Loucy (cell line): ENCODE data around the gene CDK5.

Experiments
- H2AFZ ChIP-seq: fragments of 200-600 bp; sonication (generic); 2 replicates; pipeline ENCODE4 v1.6.0; 2016; ENCODE audit warnings: antibody characterized with exemption, mild to moderate bottlenecking, low read length, moderate library complexity
- H3F3A ChIP-seq: fragments of 200-600 bp; 2 replicates; pipeline ENCODE4 v1.6.0; 2016; ENCODE audit warnings: antibody characterized with exemption, low read depth, mild to moderate bottlenecking
- H3K27me3 ChIP-seq: fragments of 200-600 bp; sonication (generic); 2 replicates; pipeline ENCODE4 v1.6.1; 2014; ENCODE audit warnings: low read length, mild to moderate bottlenecking; ENCODE audit not compliant: insufficient read depth, poor library complexity, severe bottlenecking
- H3K36me3 ChIP-seq: fragments of 200-600 bp; sonication (generic); 2 replicates; pipeline ENCODE4 v1.6.1; 2016; ENCODE audit warnings: low read length; ENCODE audit not compliant: insufficient read depth
- H3K4me1 ChIP-seq: fragments of 200-600 bp; sonication (generic); 2 replicates; pipeline ENCODE4 v1.5.1; 2014; ENCODE audit warnings: low read length, mild to moderate bottlenecking; ENCODE audit not compliant: insufficient read depth, poor library complexity, severe bottlenecking
- H3K4me2 ChIP-seq: fragments of 200-600 bp; sonication (generic); 2 replicates; pipeline ENCODE4 v1.6.0; 2014; ENCODE audit warnings: antibody characterized with exemption, low read length, low read depth, mild to moderate bottlenecking; ENCODE audit not compliant: poor library complexity, severe bottlenecking
- H3K4me3 ChIP-seq: fragments of 200-600 bp; sonication (generic); 2 replicates; pipeline ENCODE4 v1.5.1; 2014; ENCODE audit warnings: low read length, mild to moderate bottlenecking, mixed read lengths; ENCODE audit not compliant: poor library complexity, severe bottlenecking
- H3K79me2 ChIP-seq: fragments of 200-600 bp; sonication (generic); 2 replicates; pipeline ENCODE4 v1.6.1; 2014; ENCODE audit warnings: low read length; ENCODE audit not compliant: insufficient read depth
- H3K9ac ChIP-seq: fragments of 200-600 bp; sonication (generic); 2 replicates; pipeline ENCODE4 v1.6.0; 2014; ENCODE audit warnings: mild to moderate bottlenecking, low read depth, low read length, moderate library complexity; ENCODE audit not compliant: poor library complexity, severe bottlenecking
- H3K9me2 ChIP-seq: fragments of 200-600 bp; sonication (generic); replicated peaks from 2 replicates; pipeline ENCODE4 v1.6.1; 2016; ENCODE audit warnings: low read depth, low read length, mixed read lengths
- H3K9me3 ChIP-seq: fragments of 200-600 bp; sonication (generic); 2 replicates; pipeline ENCODE4 v1.6.1; 2014; ENCODE audit warnings: mild to moderate bottlenecking, antibody characterized with exemption, low read length, low read depth; ENCODE audit not compliant: insufficient read depth
- H4K20me1 ChIP-seq: fragments of 200-600 bp; sonication (generic); 2 replicates; pipeline ENCODE4 v1.6.0; 2014; ENCODE audit warnings: antibody characterized with exemption, low read length, mild to moderate bottlenecking; ENCODE audit not compliant: insufficient read depth, poor library complexity, severe bottlenecking
- EZH2phosphoT487 ChIP-seq: fragments of 200-600 bp; IDR thresholded peaks from 2 replicates; pipeline ENCODE4 v1.6.1; 2018; ENCODE audit warnings: antibody characterized with exemption, mild to moderate bottlenecking, moderate library complexity, borderline replicate concordance
- TF ChIP-seq, protein P1 (sequence below): fragments of 200-600 bp; sonication (generic); conservative IDR thresholded peaks from 2 replicates; pipeline ENCODE4 v1.5.1; 2014; ENCODE audit warnings: mild to moderate bottlenecking, antibody characterized with exemption, low read length

CDK5 gene

DNA sequence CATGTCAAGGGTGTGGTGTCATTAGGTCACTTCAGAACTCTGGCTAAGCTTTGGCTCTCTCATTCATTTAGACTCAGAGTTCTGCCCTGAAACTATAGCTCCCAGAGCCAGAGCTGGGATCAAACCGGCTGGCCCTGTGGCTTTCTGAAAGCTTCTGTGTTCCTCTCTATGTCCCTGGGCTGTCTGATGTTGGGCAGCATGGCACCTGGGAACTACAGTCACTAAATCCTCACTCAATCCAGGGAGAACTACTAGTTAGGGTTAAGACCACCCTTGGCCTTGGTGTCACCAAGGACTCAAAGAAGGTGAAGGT lies 46.6 kb downstream of the CDK5 start:
- no peak for TF ChIP-seq EZH2phosphoT487
- TF ChIP-seq, protein P1, sequence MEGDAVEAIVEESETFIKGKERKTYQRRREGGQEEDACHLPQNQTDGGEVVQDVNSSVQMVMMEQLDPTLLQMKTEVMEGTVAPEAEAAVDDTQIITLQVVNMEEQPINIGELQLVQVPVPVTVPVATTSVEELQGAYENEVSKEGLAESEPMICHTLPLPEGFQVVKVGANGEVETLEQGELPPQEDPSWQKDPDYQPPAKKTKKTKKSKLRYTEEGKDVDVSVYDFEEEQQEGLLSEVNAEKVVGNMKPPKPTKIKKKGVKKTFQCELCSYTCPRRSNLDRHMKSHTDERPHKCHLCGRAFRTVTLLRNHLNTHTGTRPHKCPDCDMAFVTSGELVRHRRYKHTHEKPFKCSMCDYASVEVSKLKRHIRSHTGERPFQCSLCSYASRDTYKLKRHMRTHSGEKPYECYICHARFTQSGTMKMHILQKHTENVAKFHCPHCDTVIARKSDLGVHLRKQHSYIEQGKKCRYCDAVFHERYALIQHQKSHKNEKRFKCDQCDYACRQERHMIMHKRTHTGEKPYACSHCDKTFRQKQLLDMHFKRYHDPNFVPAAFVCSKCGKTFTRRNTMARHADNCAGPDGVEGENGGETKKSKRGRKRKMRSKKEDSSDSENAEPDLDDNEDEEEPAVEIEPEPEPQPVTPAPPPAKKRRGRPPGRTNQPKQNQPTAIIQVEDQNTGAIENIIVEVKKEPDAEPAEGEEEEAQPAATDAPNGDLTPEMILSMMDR: no peak
- Histone ChIP-seq H3F3A (no peaks in the 10 kb centered on the region), H3K4me2 (no peak overlapping the region), H3K4me1 (peaks cover 46% of the 10 kb centered on the region), H3K9me3 (no peaks in the 10 kb centered on the region), H3K27me3 (no peaks in the 10 kb centered on the region), H3K9ac (no peak overlapping the region), H2AFZ (no peak overlapping the region), H4K20me1 (no peaks in the 10 kb centered on the region), H3K36me3 (no peaks in the 10 kb centered on the region), H3K9me2 (no peaks in the 10 kb centered on the region), H3K4me3 (no peak overlapping the region), H3K79me2 (no peaks in the 10 kb centered on the region)

DNA sequence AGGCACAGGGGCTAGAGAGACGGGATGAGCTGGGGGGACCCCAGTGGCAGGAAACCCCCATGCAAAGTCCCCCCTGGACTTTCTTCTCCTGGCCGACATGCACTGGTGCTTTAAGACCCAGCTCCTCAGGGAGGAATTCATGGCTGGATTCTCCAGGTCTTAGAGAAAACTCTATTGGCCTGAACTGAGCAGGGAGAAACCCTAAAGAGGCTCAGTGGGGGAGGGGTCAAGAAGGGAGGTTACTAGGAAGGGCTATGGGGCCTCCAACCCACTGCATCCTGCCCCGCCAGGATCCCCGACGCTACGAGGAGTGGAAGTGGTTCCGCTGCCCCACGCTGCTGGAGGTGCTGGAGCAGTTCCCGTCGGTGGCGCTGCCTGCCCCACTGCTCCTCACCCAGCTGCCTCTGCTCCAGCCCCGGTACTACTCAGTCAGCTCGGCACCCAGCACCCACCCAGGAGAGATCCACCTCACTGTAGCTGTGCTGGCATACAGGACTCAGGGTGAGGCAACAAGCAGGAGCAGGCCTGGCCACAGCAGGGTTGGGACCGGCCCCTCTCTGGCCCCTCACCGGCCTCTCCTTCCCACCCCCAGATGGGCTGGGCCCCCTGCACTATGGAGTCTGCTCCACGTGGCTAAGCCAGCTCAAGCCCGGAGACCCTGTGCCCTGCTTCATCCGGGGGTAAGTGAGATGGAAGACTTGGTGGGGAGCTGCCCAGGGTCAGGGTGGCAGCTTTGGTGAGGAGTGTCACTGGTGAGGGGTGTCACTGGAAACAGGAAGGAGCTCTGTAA lies 47.2 kb downstream of the CDK5 start:
- Histone ChIP-seq H3K36me3 (no peaks in the 10 kb centered on the region), H2AFZ (no peak overlapping the region), H3K4me1 (peaks cover 46% of the 10 kb centered on the region), H3K27me3 (no peaks in the 10 kb centered on the region), H3K9me3 (no peaks in the 10 kb centered on the region), H3K9ac (no peak overlapping the region), H3K4me3 (no peak overlapping the region), H4K20me1 (no peaks in the 10 kb centered on the region), H3K9me2 (no peaks in the 10 kb centered on the region), H3K79me2 (no peaks in the 10 kb centered on the region), H3K4me2 (no peak overlapping the region), H3F3A (no peaks in the 10 kb centered on the region)
- TF ChIP-seq, protein P1: no peak
- no peak for TF ChIP-seq EZH2phosphoT487

DNA sequence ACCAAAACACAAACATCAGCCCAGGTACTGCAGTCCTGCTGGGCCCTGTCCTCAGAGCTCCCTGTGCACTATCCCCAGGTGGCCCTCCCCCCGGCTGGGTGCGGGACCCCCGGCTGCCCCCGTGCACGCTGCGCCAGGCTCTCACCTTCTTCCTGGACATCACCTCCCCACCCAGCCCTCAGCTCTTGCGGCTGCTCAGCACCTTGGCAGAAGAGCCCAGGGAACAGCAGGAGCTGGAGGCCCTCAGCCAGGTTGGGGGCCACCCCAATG lies 47.7 kb downstream of the CDK5 start:
- Histone ChIP-seq H3K4me2 (no peak overlapping the region), H3K9me3 (no peaks in the 10 kb centered on the region), H3K4me1 (peaks cover 46% of the 10 kb centered on the region), H3F3A (no peaks in the 10 kb centered on the region), H2AFZ (no peak overlapping the region), H3K27me3 (no peaks in the 10 kb centered on the region), H3K9me2 (no peaks in the 10 kb centered on the region), H4K20me1 (no peaks in the 10 kb centered on the region), H3K79me2 (no peaks in the 10 kb centered on the region), H3K36me3 (no peaks in the 10 kb centered on the region), H3K9ac (no peak overlapping the region), H3K4me3 (no peak overlapping the region)
- TF ChIP-seq, protein P1: no peak
- no peak for TF ChIP-seq EZH2phosphoT487
